ENCODE results near the gene SLC31A1.

Gene SLC31A1

DNA sequence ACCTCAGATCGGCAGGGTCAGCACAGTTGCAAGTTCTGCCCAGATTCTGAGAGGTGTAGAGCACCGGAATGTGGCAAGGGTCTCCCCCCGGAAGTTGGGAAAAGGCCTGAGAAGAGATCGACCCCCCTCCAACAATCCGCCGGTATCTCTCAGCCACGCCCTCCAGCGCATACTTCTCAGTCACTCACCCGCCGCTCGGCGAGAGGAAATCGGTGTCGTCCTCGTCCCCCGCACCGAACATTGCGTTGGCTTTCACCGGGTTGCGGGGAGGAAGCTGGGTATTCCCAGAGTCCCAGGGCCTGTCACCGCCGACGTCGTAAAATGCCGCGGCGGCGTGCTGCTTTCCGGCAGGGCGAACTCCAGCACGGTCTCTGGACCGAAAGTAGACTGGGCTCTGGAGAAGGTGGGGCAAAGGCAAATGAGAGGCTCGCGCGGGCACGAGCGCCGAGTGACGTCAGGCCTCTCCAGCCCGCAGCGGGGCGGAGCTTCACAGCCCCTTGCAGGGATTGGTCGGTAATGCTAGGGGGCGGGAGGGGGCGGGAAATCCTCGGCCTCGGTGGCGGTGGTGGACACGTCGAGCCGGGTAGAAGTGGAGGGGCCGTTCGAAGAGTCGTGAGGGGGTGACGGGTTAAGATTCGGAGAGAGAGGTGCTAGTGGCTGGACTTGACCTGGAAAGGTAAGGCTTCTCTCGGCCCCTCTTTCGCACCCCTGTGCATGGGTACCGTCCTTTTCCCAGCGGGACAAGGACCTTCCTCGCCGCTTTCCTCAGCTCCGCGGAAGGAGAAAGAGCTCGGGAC is at the start of gene SLC31A1, which contains the start of gene FKBP15:
Gene SLC31A1, plus strand, starts transcription at position 542 of the 797 bp plus-strand sequence. CDS start 34,605 bp downstream, outside the sequence.
Gene FKBP15, minus strand, starts transcription at position 275 of the 797 bp plus-strand sequence. Its CDS starts 34 bp downstream, at position 241.
- peak; percentile 99 for DNase-seq

DNA sequence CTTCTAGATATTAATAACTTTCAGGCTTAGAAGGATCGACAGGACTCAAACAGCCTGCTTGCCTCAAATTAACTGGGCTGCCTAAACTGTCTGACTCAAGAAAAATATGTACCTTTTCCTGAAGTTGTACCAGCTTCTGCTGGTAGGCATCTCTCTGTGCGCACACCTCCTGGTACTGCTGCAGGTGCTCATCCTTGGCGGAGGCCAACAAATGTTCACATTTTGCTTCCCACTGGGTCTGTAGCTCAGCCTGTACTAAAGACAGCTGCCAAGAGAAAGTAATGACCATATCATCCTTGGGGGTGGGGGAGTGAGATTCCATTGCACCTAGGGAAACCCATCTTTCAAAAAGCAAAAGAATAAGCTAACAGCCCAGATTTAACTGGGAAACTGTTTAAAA is 48.0 kb upstream of the SLC31A1 start:
- no peak for DNase-seq

DNA sequence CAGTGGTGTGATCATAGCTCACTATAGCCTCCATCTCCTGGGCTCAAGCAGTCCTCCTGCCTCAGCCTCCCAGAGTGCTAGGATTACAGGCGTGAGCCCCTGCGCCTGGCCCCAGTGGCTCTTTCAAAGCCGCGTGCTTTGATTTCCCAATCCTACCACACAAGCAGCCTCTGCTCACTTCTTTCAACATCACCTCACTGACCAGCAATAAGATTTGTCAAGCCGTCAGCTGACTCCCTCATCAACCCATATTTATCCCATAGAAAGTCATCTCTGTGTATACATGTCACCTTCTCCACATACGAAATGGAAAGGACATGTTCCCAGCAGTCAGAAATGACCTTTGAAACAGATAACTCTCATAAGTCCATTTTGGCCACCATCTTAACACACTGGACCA is 44.5 kb upstream of the SLC31A1 start:
- DNase-seq: no peak

DNA sequence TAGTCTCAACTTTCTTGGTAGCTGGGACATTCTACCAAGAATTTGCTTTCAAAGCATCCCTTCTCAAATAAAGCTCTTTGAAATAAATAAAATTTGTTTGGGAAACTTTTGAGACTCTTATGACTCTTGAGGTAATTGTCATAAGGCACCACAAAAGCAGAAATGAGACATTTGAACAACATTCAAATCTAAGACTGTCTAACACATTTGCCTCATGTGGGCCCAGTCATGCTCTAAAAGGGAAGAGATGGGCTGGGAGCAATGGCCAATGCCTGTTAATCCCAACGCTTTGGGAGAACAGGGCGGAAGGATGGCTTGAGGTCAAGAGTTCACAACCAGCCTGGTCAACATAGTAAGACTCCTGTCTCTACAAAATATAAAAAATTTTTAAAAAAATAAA is 44.1 kb upstream of the SLC31A1 start:
- DNase-seq: no peak

DNA sequence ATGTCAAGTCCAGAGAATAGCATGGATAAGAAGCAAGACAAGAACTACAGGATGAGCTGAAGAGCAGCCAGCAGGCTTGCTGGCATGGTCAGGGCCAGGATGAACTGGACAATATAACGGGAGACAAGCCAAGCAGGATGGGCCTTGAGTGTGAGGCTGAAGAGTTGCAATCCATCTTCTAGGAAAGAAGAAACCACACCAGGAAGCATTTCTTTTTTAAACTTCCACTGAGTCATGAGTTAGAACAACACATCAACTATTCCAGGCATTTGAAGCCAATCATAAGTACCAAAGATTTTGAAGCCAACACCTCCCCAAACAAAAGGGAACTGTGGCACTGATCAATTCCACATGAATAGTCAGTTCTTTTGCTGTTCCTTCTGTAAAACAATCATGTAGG is 43.3 kb upstream of the SLC31A1 start:
- no peak for DNase-seq

DNA sequence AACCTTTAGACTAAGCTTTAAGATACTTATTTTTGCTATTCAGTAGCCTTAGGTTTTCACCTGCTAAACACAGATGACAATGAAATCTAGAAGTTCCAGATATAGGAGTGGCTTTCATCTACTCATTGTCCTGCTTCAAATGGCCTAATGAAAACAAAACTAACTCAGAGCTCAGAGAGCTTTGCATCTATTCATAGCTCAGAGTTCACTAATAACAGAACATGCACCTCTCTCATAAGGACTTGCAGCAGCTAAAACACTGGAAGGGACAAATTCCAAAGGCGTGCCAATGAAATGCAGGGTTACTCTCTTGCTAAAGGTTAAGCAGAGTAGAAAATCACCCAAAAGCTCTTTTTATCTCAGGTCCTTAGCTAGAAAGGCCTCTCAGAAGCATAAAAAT is 41.5 kb upstream of the SLC31A1 start:
- DNase-seq: no peak

DNA sequence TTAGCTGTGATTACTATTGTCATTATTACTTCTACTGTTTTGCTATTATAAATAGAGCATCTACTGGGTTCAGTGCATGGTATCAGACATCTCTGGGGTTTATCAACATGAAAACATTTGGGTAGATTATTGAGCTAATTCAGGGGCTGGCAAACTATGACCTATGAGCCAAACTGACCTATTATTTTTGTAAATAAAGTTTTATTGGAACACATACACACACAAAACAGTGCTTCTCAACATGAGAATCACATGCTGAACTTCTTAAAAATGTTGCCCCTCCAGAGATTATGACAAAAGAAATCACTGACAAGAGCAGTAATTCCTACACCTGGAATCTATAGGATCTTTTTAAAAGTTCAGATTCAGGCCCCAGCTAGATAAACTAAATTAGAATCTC is 40.2 kb upstream of the SLC31A1 start:
- DNase-seq: no peak

DNA sequence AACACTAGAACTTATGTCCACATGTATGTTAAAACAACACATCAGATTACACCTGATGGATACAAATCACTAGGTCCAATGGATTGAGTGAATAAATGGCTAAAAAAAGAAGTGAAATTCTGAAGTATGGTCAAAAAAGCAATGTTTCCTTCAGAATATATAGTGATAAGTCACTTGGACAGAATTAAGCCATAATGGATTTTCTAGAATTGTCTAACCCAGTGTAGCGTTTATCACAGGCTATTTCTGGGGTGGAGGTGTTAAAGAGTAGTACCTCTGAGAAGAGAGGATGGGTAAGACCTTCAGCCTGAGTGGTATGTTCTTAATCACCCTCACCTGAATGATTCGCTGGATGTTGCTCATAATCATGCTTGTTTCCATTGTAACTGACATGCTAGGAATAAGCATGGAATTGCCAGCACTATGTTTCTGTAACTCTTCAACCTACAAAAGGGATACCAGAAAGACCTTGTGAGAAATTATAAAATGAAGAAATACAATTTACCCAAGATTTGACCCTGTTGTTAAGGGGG is 37.3 kb upstream of the SLC31A1 start:
- no peak for DNase-seq

DNA sequence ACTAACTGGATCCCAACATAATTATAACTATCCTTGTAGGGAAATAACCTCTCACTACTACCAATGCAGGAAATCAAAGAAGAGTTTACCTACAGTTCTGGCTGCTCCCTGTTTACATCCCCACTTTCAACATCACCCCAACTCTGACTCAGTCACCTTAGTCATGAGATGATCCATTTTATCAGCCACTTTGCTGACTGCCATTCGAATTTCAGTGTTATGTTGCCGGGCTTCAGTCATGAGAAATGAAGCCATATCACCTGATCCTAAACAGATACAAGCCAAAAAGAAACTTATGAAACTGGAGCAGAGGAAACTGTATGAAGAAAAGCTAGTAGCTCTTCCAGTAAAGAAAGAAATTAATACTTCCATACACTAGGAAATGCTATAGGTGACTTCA is 36.8 kb upstream of the SLC31A1 start:
- no peak for DNase-seq

DNA sequence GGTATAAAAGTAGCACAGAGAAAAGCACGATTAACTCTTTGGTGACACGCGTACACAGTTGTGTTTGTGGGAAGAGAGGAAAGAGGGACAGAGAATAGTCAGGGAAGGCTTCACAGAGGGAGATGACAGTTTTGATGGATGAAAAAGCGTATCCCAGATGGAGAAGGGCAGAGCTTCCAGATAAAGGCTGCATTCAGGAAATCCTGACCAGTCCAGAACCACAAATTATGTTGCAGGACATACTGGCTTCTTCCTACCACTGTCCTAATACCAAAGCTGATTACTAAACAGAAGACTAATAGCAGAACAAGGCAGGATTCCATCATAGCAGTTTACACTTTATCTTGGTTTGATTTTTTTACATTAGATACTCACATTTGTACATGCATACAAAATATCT is 36.1 kb upstream of the SLC31A1 start:
- DNase-seq: no peak

DNA sequence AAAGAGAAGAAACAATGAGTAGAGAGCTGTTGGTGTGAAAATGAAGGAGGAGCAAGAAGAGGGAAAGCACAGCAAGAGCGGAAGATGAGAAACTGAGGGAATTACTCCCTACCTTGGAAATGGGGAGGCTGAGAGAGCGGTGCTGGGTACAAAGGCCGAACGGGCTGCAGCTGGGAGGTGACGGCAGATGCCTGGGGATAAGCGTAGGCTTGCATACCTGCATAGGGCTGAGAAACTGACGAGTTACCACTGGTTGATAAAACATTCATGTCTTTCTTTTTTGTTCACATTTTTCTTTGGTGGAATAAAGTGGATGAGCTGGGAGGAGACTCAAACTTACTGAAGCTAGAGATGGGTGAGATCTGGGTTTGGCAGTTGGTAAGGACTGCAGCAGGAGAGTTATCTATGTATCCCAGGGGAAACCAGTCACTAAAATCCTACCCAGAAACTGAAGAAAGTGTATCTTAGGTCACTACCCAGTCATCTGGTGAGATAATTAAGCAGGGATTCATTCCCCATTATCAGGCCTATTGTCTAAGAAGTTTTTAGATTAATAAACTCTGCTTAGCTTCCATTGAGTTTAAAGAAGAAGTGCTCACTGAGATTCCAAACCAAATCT is 35.1 kb upstream of the SLC31A1 start:
- no peak for DNase-seq

DNA sequence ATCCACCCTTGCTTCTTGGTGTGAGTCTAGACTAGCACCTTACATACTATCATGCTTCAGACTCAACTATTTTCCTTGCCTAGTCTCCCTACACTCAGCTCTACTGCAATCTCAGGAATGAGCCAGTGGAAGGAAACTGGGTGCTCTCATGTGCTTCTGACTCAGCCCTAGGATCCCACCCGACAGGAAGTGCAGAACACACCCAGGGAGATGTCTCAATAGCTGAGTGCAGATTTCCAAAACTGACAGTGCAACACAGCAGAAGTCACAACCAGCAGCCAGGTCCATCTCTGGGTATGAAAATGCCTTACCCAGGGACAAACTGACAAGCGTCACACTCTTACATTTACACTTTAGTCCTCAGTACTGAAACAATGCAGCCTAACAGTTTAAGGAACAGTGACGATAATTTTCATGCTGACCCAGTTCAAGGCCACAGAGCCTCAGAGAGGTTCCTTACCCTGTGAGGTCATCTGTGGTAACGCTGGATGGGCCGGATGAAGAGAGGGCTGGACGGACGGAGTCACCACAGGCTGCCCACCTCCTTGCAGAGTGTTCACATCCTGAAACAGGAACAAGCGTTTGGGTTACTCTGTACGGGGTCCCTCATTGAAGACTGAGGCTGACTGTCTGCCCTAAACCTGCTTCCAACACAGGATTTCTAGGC is 33.3 kb upstream of the SLC31A1 start:
- no peak for DNase-seq

DNA sequence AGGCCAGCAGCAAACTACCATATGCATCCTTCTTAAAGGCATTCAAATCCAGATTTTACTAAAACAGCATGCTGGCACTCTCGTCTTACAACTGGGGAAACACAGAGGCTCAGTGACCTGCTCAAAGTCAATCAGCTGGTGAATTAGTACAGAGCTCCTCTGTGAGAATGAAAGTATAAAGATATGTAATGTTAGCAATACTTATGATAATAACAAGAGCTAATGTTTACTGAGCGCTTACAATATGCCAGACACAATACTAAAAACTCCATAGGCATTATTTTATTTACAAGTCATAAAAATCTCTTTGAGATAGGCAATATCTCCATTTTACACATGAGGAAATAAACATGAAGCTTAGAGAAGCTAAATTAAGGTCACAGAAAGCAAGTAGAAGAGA is 28.9 kb upstream of the SLC31A1 start:
- no peak for DNase-seq

DNA sequence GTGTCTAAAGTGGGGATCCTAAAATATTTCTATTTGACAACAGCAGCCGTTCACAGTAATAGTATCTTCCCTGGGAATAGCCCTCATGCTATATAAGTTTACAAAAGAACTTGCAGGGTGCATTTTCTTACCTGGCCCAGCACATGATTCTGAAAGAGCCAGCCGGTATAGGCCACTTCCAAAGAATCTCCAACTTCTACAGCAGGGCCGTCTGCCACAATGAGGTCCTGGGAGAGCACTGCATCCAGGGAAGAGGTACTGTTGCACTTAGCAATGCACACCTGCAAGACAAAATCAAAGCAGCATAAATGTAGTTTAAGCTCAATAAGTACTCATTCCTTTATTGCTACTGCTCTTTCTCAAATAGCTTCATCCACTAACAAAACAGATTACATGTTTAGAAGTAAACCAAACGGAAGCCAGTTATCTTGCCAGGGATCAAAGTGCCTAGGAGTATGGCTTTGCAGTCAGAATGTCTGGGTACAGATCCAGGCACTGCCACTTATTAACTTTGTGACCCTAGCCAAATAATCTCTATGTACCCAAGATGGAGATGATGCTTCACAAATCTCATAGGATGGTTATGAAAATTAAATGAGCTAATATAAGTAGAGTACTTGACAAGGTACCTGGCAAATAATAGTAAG is 21.5 kb upstream of the SLC31A1 start:
- DNase-seq: no peak

DNA sequence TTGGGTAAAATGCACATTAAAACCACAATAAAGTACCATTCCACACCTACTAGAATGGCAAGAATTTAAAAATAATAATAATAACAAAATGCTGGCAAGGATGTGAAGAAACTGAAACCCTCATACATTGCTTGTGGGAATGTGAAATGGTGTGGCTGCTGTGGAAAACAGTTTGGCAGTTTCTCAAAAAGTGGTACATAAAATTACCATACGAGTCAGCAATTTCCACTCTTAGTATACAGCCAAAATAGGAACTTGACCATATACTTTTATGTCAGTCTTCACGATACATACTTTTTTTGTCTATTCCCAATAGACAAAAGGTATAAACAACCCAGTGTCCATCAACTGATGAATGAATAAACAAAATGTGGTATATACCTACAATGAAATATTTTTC is 15.9 kb upstream of the SLC31A1 start:
- DNase-seq: no peak

DNA sequence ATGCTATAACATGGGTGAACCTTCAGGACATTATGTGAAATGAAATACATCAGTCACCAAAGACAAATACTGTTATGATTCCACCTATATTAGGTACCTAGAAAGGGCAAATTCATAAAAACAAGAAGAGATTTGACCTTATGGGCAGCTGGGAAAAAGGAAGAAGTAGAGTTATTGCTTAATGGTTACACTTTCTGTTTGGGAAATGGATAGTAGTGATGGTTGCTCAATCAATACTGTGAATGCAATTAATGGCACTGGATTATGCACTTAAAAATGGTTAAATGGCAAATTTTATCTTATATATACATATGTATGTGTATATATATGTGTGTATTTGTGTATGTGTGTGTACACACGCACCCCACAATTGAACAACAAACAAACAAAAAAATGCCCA is 15.5 kb upstream of the SLC31A1 start:
- DNase-seq: no peak

DNA sequence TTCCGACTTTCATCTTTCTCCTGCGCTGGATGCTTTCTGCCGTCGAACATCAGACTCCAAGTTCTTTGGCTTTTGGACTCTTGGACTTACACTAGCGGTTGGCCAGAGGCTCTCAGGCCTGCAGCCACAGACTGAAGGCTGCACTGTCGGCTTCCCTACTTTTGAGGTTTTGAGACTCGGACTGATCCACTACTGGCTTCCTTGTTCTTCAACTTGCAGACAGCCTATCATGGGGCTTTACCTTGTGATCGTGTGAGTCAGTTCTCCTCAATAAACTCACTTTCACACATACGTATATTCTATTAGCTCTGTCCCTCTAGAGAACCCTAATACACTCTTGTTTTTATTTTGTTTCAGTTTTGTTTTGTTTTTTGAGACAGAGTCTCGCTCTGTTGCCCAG is 10.5 kb upstream of the SLC31A1 start:
- no peak for DNase-seq

DNA sequence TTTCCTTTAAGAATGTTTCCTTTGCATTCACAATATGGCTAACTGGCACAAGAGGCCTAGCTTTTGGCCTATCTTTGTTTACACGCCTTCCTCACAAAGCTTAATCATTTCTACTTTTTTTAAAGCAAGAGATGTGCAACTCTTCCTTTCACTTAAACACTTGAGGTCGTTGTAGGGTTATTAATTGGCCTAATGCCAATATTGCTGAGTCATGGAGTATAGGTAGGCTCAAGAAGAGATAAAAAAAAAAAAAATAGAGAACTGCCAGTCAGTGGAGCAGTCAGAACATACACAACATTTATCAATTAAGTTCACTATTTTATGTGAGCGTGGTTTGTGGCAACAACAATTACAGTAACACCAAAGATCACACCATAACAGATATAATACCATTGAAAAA is 6.2 kb upstream of the SLC31A1 start:
- DNase-seq: no peak

DNA sequence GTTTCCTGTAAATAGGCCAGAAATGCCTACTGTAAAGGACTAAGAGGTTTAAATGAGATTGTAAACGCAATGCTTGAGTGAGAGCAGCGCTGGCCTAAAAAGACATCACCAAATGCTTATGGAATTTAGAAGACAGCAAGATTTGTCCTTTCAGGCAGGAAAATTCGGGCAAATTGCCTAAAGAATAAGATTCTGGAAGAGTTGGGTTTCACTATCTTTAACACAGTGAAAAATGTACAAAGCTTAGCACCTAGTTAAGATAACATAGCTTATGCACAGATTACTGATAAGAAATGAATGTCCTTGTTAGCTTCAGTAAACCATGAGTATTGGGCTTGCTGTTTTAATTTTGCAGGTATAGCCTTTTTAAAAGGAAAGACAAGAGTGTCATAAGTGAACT is 4.9 kb upstream of the SLC31A1 start:
- DNase-seq: no peak

DNA sequence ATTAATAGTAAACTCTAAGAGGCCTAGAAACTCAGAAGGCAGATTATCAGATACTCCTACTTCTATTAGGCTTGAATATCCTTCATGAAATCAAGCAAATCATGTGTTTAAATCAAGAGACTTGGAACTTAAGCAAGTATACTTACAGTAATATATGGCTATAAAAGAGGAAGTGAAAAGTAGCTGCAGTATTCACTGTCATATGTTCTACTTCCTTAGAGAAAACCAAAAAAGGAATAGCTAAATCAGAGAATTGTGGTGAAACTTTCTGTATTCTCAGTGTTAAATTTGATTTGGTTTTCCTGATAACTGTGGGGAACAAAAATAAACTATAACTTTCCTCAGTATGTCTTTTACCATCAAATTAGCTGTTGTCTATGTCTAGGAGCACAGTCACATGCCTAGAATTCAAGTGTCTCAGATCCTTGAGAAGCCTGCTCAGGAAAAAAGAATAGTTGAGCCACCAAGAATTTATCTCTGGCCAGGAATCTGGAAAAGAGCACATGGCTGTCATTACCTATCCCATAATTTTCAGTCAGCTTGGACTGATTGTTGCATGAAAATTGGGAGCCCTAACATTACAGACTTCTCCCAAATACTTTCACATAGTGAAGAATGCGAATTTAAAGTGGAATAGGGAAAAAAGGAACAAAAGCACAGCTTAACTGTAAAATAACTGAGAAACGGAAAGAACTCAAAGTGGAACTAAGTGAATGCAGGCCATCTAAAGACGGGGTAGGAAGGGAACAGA is 2.0 kb upstream of the SLC31A1 start:
- no peak for DNase-seq

DNA sequence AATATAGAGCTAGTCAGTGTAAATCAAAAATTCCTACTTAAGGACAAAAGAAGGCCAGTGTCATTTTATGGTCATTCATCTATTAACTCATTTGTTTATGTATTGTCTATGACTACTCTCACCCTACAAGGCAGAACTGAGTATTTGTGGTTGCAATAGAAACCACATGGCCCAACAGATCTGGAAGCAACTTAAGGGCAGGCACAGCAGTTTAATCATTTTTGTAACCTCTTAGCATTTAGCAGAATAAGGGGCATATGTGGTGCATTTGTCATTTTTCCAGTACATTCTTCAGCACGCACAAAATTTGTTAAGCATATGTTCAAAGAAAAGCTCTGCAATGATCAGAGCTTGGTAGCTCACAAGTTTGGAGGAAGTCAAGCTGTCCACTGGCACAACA is 1.4 kb upstream of the SLC31A1 start:
- DNase-seq: no peak

DNA sequence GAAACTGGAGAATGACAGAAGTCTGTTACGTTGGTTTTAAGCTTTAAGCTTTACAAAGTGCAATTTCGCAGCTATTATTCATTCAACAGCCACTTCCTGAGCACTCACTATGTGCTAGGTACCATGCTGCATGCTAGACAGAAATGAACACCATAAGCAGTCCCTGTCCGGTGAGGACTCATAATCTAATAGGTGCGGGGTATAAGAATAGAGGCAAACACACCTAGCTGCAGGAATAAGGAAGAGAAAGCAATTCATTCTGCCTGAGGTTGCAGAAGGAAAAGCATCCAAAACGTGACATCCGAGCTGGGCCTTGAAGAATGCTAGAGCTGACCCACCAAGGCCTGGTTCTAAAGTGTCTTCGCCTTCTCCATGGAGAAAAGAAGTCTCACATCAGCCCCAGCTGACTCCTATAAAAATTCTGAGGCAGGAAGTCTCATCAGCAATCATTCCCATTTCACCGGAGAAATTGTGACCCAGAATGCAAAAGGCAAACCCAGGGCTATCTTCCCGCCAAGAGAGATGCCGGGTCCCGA is 809 bp upstream of the SLC31A1 start:
- DNase-seq: no peak
